H1 (cell line): ENCODE measurements around the gene CSNK1A1.

Experiments used
- BRCA1 ChIP-seq: IDR thresholded peaks from 2 replicates; pipeline ENCODE4 v1.6.1; 2012; ENCODE audit warnings: low read depth, low read length, improper control_type of control experiment
- CHD2 ChIP-seq: IDR thresholded peaks from 2 replicates; pipeline ENCODE4 v1.6.1; 2012; ENCODE audit warnings: low read length, improper control_type of control experiment
- FOSL1 ChIP-seq: IDR thresholded peaks from 2 replicates; pipeline ENCODE4 v1.6.1; 2011; ENCODE audit warnings: mild to moderate bottlenecking, low read depth, low read length, moderate library complexity; ENCODE audit not compliant: insufficient read depth
- HDAC6 ChIP-seq: IDR thresholded peaks from one replicate; pipeline ENCODE4 v1.7.1; 2012; ENCODE audit warnings: low read depth, mild to moderate bottlenecking, inconsistent platforms, low read length, moderate library complexity
- JUND ChIP-seq: IDR thresholded peaks from 2 replicates; pipeline ENCODE4 v1.6.1; 2011; ENCODE audit warnings: mild to moderate bottlenecking, improper control_type of control experiment, low read length
- NRF1 ChIP-seq: IDR thresholded peaks from 2 replicates; pipeline ENCODE4 v1.6.1; 2011; ENCODE audit warnings: mild to moderate bottlenecking, low read depth, low read length, improper control_type of control experiment
- POLR2A ChIP-seq, 2 experiments: IDR thresholded peaks; 1 replicate in 1 of 2; 2 replicates in 1 of 2; pipeline ENCODE4 v1.6.1; 2011; ENCODE audit warnings: low read depth in 2 of 2, low read length in 2 of 2, mild to moderate bottlenecking in 2 of 2; ENCODE audit errors: control extremely low read depth in 1 of 2
- POLR2AphosphoS5 ChIP-seq: IDR thresholded peaks from 2 replicates; pipeline ENCODE4 v1.6.1; 2011; ENCODE audit warnings: low read depth, low read length
- SRF ChIP-seq: IDR thresholded peaks from 2 replicates; pipeline ENCODE4 v1.6.1; 2011; ENCODE audit warnings: mild to moderate bottlenecking, low read depth, low read length, moderate library complexity
- YY1 ChIP-seq: IDR thresholded peaks from 2 replicates; pipeline ENCODE4 v1.6.1; 2011; ENCODE audit warnings: low read depth, mild to moderate bottlenecking, low read length
- TF ChIP-seq, protein P1 (sequence below), 3 experiments: IDR thresholded peaks; 1 replicate in 2 of 3; 2 replicates in 1 of 3; pipeline versions ENCODE4 v1.5.1 to v1.6.1; 2011; ENCODE audit warnings: low read length in 3 of 3, mild to moderate bottlenecking in 3 of 3, inconsistent platforms in 2 of 3, low read depth in 1 of 3, moderate library complexity in 1 of 3; ENCODE audit not compliant: insufficient read depth in 1 of 3; ENCODE audit errors: control extremely low read depth in 1 of 3
- TF ChIP-seq, protein P2 (sequence below): IDR thresholded peaks from 2 replicates; pipeline ENCODE4 v1.6.1; 2012; ENCODE audit warnings: inconsistent platforms
- TF ChIP-seq, protein P3 (sequence below): IDR thresholded peaks from 2 replicates; pipeline ENCODE4 v1.6.1; 2012; ENCODE audit warnings: low read length, inconsistent platforms

DNA sequence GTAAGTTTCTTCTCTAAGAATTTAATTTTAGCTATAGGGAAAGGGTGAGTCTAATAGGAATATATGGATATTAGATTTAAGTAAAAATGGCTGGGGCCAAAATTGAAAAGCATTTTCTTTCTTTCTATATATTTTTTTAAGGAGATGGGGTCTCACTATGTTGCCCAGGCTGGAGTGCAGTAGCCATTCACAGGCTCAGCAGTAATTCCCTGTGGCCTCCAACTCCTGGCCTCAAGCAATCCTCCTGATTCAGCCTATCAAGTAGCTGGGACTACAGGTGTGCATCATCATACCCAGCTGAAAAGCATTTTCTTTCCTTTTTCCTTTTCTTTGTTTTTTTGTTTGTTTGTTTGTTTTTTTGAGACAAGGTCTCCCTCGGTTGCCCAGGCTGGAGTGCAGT, 41.1 kb downstream of the CSNK1A1 start:
- TF ChIP-seq CHD2, result no peak
- TF ChIP-seq SRF, result no peak
- TF ChIP-seq, protein P1, sequence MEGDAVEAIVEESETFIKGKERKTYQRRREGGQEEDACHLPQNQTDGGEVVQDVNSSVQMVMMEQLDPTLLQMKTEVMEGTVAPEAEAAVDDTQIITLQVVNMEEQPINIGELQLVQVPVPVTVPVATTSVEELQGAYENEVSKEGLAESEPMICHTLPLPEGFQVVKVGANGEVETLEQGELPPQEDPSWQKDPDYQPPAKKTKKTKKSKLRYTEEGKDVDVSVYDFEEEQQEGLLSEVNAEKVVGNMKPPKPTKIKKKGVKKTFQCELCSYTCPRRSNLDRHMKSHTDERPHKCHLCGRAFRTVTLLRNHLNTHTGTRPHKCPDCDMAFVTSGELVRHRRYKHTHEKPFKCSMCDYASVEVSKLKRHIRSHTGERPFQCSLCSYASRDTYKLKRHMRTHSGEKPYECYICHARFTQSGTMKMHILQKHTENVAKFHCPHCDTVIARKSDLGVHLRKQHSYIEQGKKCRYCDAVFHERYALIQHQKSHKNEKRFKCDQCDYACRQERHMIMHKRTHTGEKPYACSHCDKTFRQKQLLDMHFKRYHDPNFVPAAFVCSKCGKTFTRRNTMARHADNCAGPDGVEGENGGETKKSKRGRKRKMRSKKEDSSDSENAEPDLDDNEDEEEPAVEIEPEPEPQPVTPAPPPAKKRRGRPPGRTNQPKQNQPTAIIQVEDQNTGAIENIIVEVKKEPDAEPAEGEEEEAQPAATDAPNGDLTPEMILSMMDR (IDR thresholded peaks at IDR 0.05; ENCODE audit: control extremely low read depth in 1 of 3, insufficient read depth in 1 of 3, low read depth in 1 of 3, low read length in 3 of 3), result no peak
- no peak for TF ChIP-seq POLR2AphosphoS5
- TF ChIP-seq HDAC6, result no peak
- TF ChIP-seq FOSL1, result no peak
- no peak for TF ChIP-seq JUND
- no peak for TF ChIP-seq POLR2A (IDR thresholded peaks at IDR 0.05; ENCODE audit: control extremely low read depth in 1 of 2, low read depth in 2 of 2, low read length in 2 of 2)
- TF ChIP-seq, protein P2, sequence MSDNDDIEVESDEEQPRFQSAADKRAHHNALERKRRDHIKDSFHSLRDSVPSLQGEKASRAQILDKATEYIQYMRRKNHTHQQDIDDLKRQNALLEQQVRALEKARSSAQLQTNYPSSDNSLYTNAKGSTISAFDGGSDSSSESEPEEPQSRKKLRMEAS, result no peak
- TF ChIP-seq, protein P3, sequence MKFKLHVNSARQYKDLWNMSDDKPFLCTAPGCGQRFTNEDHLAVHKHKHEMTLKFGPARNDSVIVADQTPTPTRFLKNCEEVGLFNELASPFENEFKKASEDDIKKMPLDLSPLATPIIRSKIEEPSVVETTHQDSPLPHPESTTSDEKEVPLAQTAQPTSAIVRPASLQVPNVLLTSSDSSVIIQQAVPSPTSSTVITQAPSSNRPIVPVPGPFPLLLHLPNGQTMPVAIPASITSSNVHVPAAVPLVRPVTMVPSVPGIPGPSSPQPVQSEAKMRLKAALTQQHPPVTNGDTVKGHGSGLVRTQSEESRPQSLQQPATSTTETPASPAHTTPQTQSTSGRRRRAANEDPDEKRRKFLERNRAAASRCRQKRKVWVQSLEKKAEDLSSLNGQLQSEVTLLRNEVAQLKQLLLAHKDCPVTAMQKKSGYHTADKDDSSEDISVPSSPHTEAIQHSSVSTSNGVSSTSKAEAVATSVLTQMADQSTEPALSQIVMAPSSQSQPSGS, result no peak
- TF ChIP-seq YY1, result no peak
- TF ChIP-seq NRF1, result no peak
- TF ChIP-seq BRCA1, result no peak
